ENCODE data around the gene CACNA1D. TPM values are rescaled to one million over a fixed set of nuclear protein-coding genes. Genes with fewer than 3 reads are reported as not detected.

Gene CACNA1D
- total and polyA plus RNA-seq, 2 experiments from 2014 or later: 41.0 to 159 TPM

- peaks cover 2% of the 10 kb centered on the region for H3K36me3 ChIP-seq
- no peaks in the 10 kb centered on the region for H3K27me3 ChIP-seq
- no peaks in the 10 kb centered on the region for H3K9me3 ChIP-seq (ENCODE audit: low read depth)
- no peak for DNase-seq (ENCODE audit: low read depth in 1 of 2, low spot score in 1 of 2)
- no peak overlapping the region for H3K27ac ChIP-seq
- TF ChIP-seq CTCF (IDR thresholded peaks at IDR 0.05; ENCODE audit: low read depth, low read length): no peak
- H3K4me3 ChIP-seq: no peak overlapping the region
- peaks cover 6% of the 10 kb centered on the region for H3K4me1 ChIP-seq (ENCODE audit: low read depth)
Measured at GRCh38 chr3:53602866-53603265, 108.5 kb downstream of the CACNA1D start.

- DNase-seq (ENCODE audit: low read depth in 1 of 2, low spot score in 1 of 2): no peak
- Histone ChIP-seq H3K4me3 (no peak overlapping the region), H3K4me1 (ENCODE audit: low read depth) (peaks cover 2% of the 10 kb centered on the region), H3K27me3 (no peaks in the 10 kb centered on the region), H3K9me3 (ENCODE audit: low read depth) (no peaks in the 10 kb centered on the region), H3K36me3 (peaks cover 2% of the 10 kb centered on the region), H3K27ac (no peak overlapping the region)
- no peak for TF ChIP-seq CTCF (IDR thresholded peaks at IDR 0.05; ENCODE audit: low read depth, low read length)
Measured at GRCh38 chr3:53604232-53604631, 109.8 kb downstream of the CACNA1D start.

- Histone ChIP-seq H3K27ac (no peak overlapping the region), H3K9me3 (ENCODE audit: low read depth) (no peaks in the 10 kb centered on the region), H3K4me1 (ENCODE audit: low read depth) (peaks cover 2% of the 10 kb centered on the region), H3K36me3 (peaks cover 2% of the 10 kb centered on the region), H3K4me3 (no peak overlapping the region), H3K27me3 (no peaks in the 10 kb centered on the region)
- DNase-seq (ENCODE audit: low read depth in 1 of 2, low spot score in 1 of 2): no peak
- no peak for TF ChIP-seq CTCF (IDR thresholded peaks at IDR 0.05; ENCODE audit: low read depth, low read length)
Measured at GRCh38 chr3:53606793-53607192, 112.4 kb downstream of the CACNA1D start.

GRCh38 chr3:53612508-53612907 is 118.1 kb downstream of the CACNA1D start:
- Histone ChIP-seq H3K4me1 (ENCODE audit: low read depth) (no peaks in the 10 kb centered on the region), H3K36me3 (no peaks in the 10 kb centered on the region), H3K27me3 (no peaks in the 10 kb centered on the region), H3K4me3 (no peak overlapping the region), H3K27ac (no peak overlapping the region), H3K9me3 (ENCODE audit: low read depth) (no peaks in the 10 kb centered on the region)
- no peak for TF ChIP-seq CTCF (IDR thresholded peaks at IDR 0.05; ENCODE audit: low read depth, low read length)
- no peak for DNase-seq (ENCODE audit: low read depth in 1 of 2, low spot score in 1 of 2)

GRCh38 chr3:53613125-53613524 is 118.7 kb downstream of the CACNA1D start:
- DNase-seq (ENCODE audit: low read depth in 1 of 2, low spot score in 1 of 2): no peak
- TF ChIP-seq CTCF (IDR thresholded peaks at IDR 0.05; ENCODE audit: low read depth, low read length): no peak
- Histone ChIP-seq H3K36me3 (no peaks in the 10 kb centered on the region), H3K4me1 (ENCODE audit: low read depth) (no peaks in the 10 kb centered on the region), H3K27ac (no peak overlapping the region), H3K27me3 (no peaks in the 10 kb centered on the region), H3K4me3 (no peak overlapping the region), H3K9me3 (ENCODE audit: low read depth) (no peaks in the 10 kb centered on the region)

GRCh38 chr3:53614307-53614706 is 119.9 kb downstream of the CACNA1D start:
- TF ChIP-seq CTCF (IDR thresholded peaks at IDR 0.05; ENCODE audit: low read depth, low read length): no peak
- no peak overlapping the region for H3K4me3 ChIP-seq
- no peaks in the 10 kb centered on the region for H3K4me1 ChIP-seq (ENCODE audit: low read depth)
- H3K27ac ChIP-seq: no peak overlapping the region
- no peaks in the 10 kb centered on the region for H3K27me3 ChIP-seq
- H3K9me3 ChIP-seq (ENCODE audit: low read depth): no peaks in the 10 kb centered on the region
- H3K36me3 ChIP-seq: no peaks in the 10 kb centered on the region
- no peak for DNase-seq (ENCODE audit: low read depth in 1 of 2, low spot score in 1 of 2)
